ENCODE data around the gene GABBR2.

GRCh38 chr9:98302938-98303632, 405.6 kb downstream of the GABBR2 start:
- TF ChIP-seq GATA2 (IDR thresholded peaks at IDR 0.05; ENCODE audit: low read depth, low read length) (no peak), GATA3 (IDR thresholded peaks at IDR 0.05; ENCODE audit: low read depth, low read length) (no peak)
